Lower leg skin (tissue), 4 donors: Measurements from ENCODE around the gene BIN1. TPM values are rescaled to one million over a fixed set of nuclear protein-coding genes. Genes with fewer than 3 reads are reported as not detected.

ENCODE experiments used
- DNase-seq, 2 donors: peaks; one replicate each; pipeline ENCODE4 v3.0.0-alpha.2; 2019; ENCODE audit warnings: low spot score in 2 of 2
- H3K4me3 ChIP-seq: fragments of 200-600 bp; sonication (generic); 2 replicates; pipeline ENCODE4 v1.5.1; 2017; ENCODE audit warnings: mild to moderate bottlenecking, low read depth; ENCODE audit not compliant: poor library complexity, severe bottlenecking
- POLR2A ChIP-seq, 2 donors: fragments of 450-650 bp; IDR thresholded peaks; one replicate each; pipeline ENCODE4 v1.6.1; 2016 to 2017; ENCODE audit warnings: antibody characterized with exemption in 2 of 2, mild to moderate bottlenecking in 1 of 2, moderate library complexity in 1 of 2
- WGBS, 2 donors: methylation state at CpG; one replicate each; pipeline ENCODE4 v1.1.5; 2018; 5-methylcytosine and 5-hydroxymethylcytosine counted together
- intact Hi-C: fragments of 100-400 bp; cut with DNase I; formaldehyde crosslinking; loops from one replicate; pipeline ENCODE4 v1.15.0; 2023; ENCODE audit warnings: low total_unique reads
- total RNA-seq, 4 donors: library from RNA; depleted of rRNA; stranded (reverse); fragments of >200 nt; gene quantifications; one replicate each; pipeline ENCODE4 v1.1.0, GENCODE V29; 2016
- TF ChIP-seq, protein P1 (sequence below), 3 donors: fragments of 450-650 bp; IDR thresholded peaks; one replicate each; pipeline ENCODE4 v1.5.1; 2016; ENCODE audit warnings: antibody characterized with exemption in 3 of 3, mild to moderate bottlenecking in 3 of 3, moderate library complexity in 2 of 3

BIN1 gene
- total RNA-seq, 4 donors from 2014 or later = 8.4 to 18.2 (median 9.8) TPM

DNA sequence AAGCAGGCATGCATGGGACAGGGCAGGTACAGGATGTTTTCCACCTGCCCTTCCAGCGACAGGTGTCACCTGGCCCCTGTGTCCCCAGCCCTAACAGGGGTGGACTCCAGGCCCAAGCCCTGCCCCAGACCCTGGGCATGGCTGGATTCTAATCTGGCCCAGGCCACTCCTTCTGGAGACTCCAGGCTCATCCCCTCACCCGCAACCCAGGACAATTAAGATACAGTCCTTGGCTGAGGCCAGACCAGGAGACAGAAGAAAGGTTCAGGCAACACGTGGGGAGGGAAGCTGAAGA is 9.5 kb downstream of the BIN1 start:
- WGBS, 2 donors = 70 to 72% methylated on average over 3 of the region's 3 CpGs
- no peak overlapping the region for H3K4me3 ChIP-seq
- TF ChIP-seq, protein P1, sequence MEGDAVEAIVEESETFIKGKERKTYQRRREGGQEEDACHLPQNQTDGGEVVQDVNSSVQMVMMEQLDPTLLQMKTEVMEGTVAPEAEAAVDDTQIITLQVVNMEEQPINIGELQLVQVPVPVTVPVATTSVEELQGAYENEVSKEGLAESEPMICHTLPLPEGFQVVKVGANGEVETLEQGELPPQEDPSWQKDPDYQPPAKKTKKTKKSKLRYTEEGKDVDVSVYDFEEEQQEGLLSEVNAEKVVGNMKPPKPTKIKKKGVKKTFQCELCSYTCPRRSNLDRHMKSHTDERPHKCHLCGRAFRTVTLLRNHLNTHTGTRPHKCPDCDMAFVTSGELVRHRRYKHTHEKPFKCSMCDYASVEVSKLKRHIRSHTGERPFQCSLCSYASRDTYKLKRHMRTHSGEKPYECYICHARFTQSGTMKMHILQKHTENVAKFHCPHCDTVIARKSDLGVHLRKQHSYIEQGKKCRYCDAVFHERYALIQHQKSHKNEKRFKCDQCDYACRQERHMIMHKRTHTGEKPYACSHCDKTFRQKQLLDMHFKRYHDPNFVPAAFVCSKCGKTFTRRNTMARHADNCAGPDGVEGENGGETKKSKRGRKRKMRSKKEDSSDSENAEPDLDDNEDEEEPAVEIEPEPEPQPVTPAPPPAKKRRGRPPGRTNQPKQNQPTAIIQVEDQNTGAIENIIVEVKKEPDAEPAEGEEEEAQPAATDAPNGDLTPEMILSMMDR (IDR thresholded peaks at IDR 0.05) = no peak
- no peak for TF ChIP-seq POLR2A (IDR thresholded peaks at IDR 0.05)
- intact Hi-C loops = no loop called here
- DNase-seq = no peak

GRCh38 chr2:127096718-127097470 is 10.1 kb downstream of the BIN1 start:
- intact Hi-C loops = no loop called here
- no peak for DNase-seq
- no peak overlapping the region for H3K4me3 ChIP-seq
- WGBS, 2 donors = 76 to 78% methylated on average over 5 to 14 of the region's 15 CpGs
- TF ChIP-seq, protein P1 (IDR thresholded peaks at IDR 0.05) = no peak
- TF ChIP-seq POLR2A (IDR thresholded peaks at IDR 0.05) = no peak

DNA sequence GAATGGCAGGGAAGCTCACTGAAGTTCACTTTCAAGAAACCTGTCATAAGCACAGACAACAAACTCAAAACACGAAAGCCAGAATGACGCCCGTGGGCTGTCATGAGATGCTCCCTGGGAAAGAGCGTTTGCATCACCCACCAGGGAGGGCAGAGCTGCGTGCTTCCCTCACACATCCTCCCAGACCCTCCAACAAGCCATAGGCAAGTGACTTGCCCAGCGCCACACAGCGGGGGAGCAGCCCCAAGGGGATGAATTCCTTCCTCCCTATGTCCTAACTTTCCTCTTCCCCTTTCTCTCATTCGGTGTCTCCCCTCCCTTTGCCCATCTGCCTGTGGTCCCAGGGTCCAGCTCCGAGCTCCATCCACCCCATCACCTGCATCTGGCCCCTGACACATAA is 10.7 kb downstream of the BIN1 start:
- intact Hi-C loops = no loop called here
- H3K4me3 ChIP-seq = no peak overlapping the region
- no peak for TF ChIP-seq POLR2A (IDR thresholded peaks at IDR 0.05)
- TF ChIP-seq, protein P1 (IDR thresholded peaks at IDR 0.05) = no peak
- 79 to 85% methylated on average over 9 of the region's 9 CpGs for WGBS, 2 donors
- no peak for DNase-seq

DNA sequence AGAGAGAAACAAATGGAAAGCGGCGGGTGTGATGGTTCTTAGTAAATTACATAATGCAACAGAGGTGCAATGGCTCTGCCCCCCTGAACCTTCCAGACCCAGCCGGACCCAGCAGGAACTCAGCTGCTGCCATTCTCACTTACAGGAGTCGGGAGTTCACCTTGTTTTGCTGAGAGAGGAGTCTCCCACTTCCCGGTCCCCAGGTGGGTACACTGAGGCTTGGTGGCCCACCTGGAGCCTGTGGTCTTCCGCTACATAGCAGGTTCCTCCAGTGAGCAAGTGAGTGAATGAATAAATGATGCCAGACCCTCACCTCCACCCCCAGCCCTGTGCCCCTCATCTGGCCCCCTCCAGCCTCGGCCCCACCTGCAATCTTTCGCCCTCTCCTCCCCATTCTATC is 11.2 kb downstream of the BIN1 start:
- DNase-seq = no peak
- 96 to 98% methylated on average over 8 of the region's 8 CpGs for WGBS, 2 donors
- no peak overlapping the region for H3K4me3 ChIP-seq
- TF ChIP-seq POLR2A (IDR thresholded peaks at IDR 0.05) = no peak
- TF ChIP-seq, protein P1 (IDR thresholded peaks at IDR 0.05) = no peak
- intact Hi-C loops = no loop called here

GRCh38 chr2:127095367-127095641 is 11.7 kb downstream of the BIN1 start:
- WGBS, 2 donors = 94 to 100% methylated on average over 2 of the region's 2 CpGs
- intact Hi-C loops = no loop called here
- TF ChIP-seq, protein P1 (IDR thresholded peaks at IDR 0.05) = no peak
- TF ChIP-seq POLR2A (IDR thresholded peaks at IDR 0.05) = no peak
- H3K4me3 ChIP-seq = no peak overlapping the region
- DNase-seq = no peak
